Tibial nerve (tissue), 4 donors: ENCODE measurements around the gene PLCB1. TPM values are rescaled to one million over a fixed set of nuclear protein-coding genes. Genes with fewer than 3 reads are reported as not detected.
A peak's percentile ranks its signal among the peaks of the same experiment; 100 is the strongest.

Experiments used
- DNase-seq, 2 donors: peaks; one replicate each; pipeline ENCODE4 v3.0.0-alpha.2; 2019; ENCODE audit warnings: low spot score in 2 of 2
- H3K27ac ChIP-seq, 4 donors: fragments of 200-600 bp; sonication (generic) in 3 of 4; one replicate each; pipeline ENCODE4 v1.5.1; 2017 to 2019; ENCODE audit warnings: mild to moderate bottlenecking in 1 of 4
- H3K27me3 ChIP-seq, 2 donors: fragments of 200-600 bp; sonication (generic) in 1 of 2; one replicate each; pipeline versions ENCODE4 v1.5.1 to v1.6.0; 2017 to 2019
- H3K36me3 ChIP-seq, 3 donors: fragments of 200-600 bp; sonication (generic); one replicate each; pipeline ENCODE4 v1.5.1; 2018 to 2019
- H3K4me1 ChIP-seq, 4 donors: fragments of 200-600 bp; sonication (generic) in 3 of 4; one replicate each; pipeline ENCODE4 v1.5.1; 2017 to 2019
- H3K4me3 ChIP-seq, 4 donors: fragments of 200-600 bp; sonication (generic) in 3 of 4; one replicate each; pipeline ENCODE4 v1.5.1; 2017 to 2019; ENCODE audit warnings: mild to moderate bottlenecking in 1 of 4, moderate library complexity in 1 of 4
- H3K9me3 ChIP-seq, 4 donors: fragments of 200-600 bp; sonication (generic) in 3 of 4; one replicate each; pipeline ENCODE4 v1.5.1; 2017 to 2019
- EP300 ChIP-seq, 2 donors: sonication (generic); formaldehyde crosslinking; IDR thresholded peaks; one replicate each; pipeline ENCODE4 v1.6.1; 2017; ENCODE audit warnings: antibody characterized with exemption in 2 of 2, mild to moderate bottlenecking in 1 of 2
- POLR2A ChIP-seq, 2 donors: fragments of 450-650 bp; IDR thresholded peaks; one replicate each; pipeline ENCODE4 v1.6.1; 2017; ENCODE audit warnings: antibody characterized with exemption in 2 of 2, mild to moderate bottlenecking in 2 of 2, moderate library complexity in 2 of 2
- WGBS, 2 donors: methylation state at CpG; one replicate each; pipeline ENCODE4 v1.1.5; 2018; 5-methylcytosine and 5-hydroxymethylcytosine counted together
- total RNA-seq, 4 donors: library from RNA; depleted of rRNA; stranded (reverse); fragments of >200 nt; gene quantifications; one replicate each; pipeline ENCODE4 v1.1.0, GENCODE V29; 2016
- TF ChIP-seq, protein P1 (sequence below), 5 experiments: fragments of 200-600 bp in 3 of 5; fragments of 450-650 bp in 2 of 5; sonication (generic) in 3 of 5; IDR thresholded peaks; one replicate each; pipeline ENCODE4 v1.5.1; 2016 to 2019; ENCODE audit warnings: antibody characterized with exemption in 5 of 5, mild to moderate bottlenecking in 3 of 5, moderate library complexity in 2 of 5

The PLCB1 gene
- total RNA-seq, 4 donors from 2014 or later = 34.7 to 52.8 (median 39.2) TPM

DNA sequence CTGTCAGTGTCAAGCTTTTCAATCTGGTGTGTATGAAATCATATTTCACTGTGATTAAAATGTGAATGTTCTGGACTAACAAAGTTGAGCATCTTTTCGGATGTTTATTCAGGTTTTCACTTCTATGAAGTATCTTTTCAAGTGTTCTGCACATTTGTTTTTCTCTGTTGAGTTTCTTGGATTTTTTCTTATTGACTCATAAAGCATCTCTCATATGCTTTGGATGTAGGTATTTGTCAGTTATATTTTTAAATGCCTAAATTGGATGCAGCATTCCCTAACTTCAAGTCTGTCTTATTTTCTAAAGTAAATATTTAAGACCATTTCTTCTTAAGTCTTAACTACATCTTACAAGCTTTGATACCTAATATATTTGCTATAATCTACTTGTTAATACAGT, 398.0 kb downstream of the PLCB1 start:
- Histone ChIP-seq H3K27ac (no peak overlapping the region), H3K36me3 (no peaks in the 10 kb centered on the region), H3K27me3 (no peaks in the 10 kb centered on the region), H3K9me3 (no peaks in the 10 kb centered on the region), H3K4me3 (no peak overlapping the region), H3K4me1 (peaks cover 0 to 7% (median 0%) of the 10 kb centered on the region in 4 donors)
- TF ChIP-seq POLR2A (IDR thresholded peaks at IDR 0.05) (no peak), EP300 (IDR thresholded peaks at IDR 0.05) (no peak)
- TF ChIP-seq, protein P1, sequence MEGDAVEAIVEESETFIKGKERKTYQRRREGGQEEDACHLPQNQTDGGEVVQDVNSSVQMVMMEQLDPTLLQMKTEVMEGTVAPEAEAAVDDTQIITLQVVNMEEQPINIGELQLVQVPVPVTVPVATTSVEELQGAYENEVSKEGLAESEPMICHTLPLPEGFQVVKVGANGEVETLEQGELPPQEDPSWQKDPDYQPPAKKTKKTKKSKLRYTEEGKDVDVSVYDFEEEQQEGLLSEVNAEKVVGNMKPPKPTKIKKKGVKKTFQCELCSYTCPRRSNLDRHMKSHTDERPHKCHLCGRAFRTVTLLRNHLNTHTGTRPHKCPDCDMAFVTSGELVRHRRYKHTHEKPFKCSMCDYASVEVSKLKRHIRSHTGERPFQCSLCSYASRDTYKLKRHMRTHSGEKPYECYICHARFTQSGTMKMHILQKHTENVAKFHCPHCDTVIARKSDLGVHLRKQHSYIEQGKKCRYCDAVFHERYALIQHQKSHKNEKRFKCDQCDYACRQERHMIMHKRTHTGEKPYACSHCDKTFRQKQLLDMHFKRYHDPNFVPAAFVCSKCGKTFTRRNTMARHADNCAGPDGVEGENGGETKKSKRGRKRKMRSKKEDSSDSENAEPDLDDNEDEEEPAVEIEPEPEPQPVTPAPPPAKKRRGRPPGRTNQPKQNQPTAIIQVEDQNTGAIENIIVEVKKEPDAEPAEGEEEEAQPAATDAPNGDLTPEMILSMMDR (IDR thresholded peaks at IDR 0.05) = no peak
- WGBS, 2 donors = 78 to 87% methylated on average over 1 of the region's 1 CpG
- DNase-seq = no peak

DNA sequence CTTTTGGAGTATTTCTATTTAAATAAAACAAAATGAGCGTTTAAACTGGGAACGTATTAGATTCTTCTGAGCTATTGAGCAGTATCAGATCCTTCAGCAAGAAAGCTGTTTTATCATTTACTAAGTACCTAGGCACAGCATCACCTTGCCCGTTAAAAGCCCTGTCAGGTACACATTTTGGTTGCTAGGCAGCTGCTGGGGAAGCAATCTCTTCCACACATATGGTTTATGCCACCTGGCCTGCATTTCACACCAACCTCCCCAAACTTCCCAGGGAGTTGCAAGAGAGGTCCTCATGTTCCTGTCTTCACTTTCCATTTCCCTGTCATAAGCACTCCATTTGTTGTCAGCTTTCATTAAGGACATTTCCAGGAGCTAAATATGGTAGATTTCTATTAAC, 400.1 kb downstream of the PLCB1 start:
- Histone ChIP-seq H3K4me3 (no peak overlapping the region), H3K4me1 (peaks cover 0 to 7% (median 0%) of the 10 kb centered on the region in 4 donors), H3K27ac (no peak overlapping the region), H3K9me3 (no peaks in the 10 kb centered on the region), H3K36me3 (no peaks in the 10 kb centered on the region), H3K27me3 (no peaks in the 10 kb centered on the region)
- TF ChIP-seq POLR2A (IDR thresholded peaks at IDR 0.05) (no peak), EP300 (IDR thresholded peaks at IDR 0.05) (no peak)
- TF ChIP-seq, protein P1 (IDR thresholded peaks at IDR 0.05) = no peak
- WGBS, 2 donors = 80 to 94% methylated on average over 3 of the region's 3 CpGs
- no peak for DNase-seq

DNA sequence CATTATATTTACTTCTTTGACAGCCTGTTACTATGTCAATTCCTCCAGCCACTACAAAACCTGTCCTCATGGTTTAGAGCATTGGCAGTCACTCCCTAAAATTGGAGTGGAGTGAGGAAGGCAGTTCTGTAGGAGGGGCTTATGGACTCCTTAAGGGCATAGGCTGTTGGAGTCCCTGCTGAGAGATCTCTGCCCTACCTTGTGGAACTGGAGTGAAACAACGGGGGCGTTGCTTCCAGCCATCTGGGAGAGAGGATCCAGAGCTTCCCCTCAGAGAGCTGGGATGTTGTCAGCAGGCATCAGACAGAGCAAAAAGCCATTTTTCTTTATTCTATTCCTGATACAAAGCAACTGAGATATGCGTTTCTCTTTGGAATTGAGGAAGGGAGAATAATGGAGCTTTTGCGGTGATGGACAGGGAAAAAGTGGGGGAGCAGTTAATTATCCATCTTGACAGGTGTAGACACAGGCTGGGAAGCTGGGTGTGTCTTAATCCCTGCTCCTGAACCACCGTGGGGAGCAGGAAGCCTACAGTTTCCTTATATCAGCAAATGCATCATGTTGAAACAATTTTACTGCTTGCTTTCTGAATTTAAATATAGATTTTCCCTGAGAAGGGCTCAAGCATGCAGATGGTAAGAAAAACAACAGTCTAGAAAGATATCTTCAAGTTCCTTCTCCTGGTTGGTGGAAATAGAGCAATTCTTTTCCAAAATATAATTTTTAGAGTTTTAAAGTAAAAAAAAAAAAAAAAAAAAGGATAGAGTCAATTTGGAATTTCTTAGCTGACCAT, 402.5 kb downstream of the PLCB1 start:
- DNase-seq = no peak
- no peaks in the 10 kb centered on the region for H3K36me3 ChIP-seq
- H3K27me3 ChIP-seq = no peaks in the 10 kb centered on the region
- 62 to 72% methylated on average over 5 of the region's 5 CpGs for WGBS, 2 donors
- TF ChIP-seq, protein P1 (IDR thresholded peaks at IDR 0.05) = no peak
- no peak for TF ChIP-seq POLR2A (IDR thresholded peaks at IDR 0.05)
- no peak overlapping the region for H3K4me3 ChIP-seq
- peaks cover 0 to 7% (median 0%) of the 10 kb centered on the region in 4 donors for H3K4me1 ChIP-seq
- no peaks in the 10 kb centered on the region for H3K9me3 ChIP-seq
- no peak overlapping the region for H3K27ac ChIP-seq

DNA sequence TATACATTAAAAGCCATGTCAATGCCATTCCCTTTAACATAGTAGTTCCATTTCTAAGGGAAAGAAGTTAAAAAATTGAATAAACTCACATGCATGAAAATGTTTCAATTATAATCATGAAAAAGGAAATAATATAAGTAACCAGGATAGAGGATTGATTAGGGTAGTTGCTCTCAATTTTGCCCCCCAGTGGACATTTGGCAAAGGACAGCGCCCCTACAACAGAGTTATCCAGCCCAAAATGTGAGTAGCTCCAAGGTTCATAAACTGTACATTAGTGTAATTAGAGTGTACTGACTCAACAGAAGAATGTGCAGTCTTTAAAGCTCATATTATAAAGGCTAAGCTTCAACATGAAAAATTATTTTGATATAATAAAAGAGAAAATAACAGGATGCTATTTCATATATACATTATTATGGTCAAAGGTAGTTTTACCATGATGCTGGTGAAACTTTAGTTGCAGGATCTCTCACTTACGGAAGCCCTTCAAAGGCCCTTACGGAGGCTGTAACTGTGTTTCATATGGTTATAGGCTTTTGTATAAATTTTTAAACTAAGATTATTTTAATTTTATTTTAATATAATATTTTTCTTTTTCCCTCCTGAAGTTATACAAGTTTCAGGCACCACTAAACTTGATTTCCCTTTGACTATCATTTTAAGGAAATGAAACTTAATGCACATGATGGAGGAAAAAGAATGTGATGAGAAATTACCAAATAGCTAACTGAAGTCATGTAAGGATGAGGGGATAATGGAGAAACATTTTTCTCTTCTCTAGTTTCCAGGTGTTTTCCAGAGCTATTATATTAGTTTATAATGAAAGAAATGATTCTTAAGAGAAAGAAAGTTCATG, 403.6 kb downstream of the PLCB1 start:
- WGBS, 2 donors = 85 to 92% methylated on average over 3 of the region's 3 CpGs
- no peak overlapping the region for H3K27ac ChIP-seq
- no peak for TF ChIP-seq EP300 (IDR thresholded peaks at IDR 0.05)
- TF ChIP-seq, protein P1 (IDR thresholded peaks at IDR 0.05) = peak in 1 of 5 experiments; percentile 11
- DNase-seq = no peak
- H3K4me3 ChIP-seq = no peak overlapping the region
- no peaks in the 10 kb centered on the region for H3K9me3 ChIP-seq
- no peaks in the 10 kb centered on the region for H3K27me3 ChIP-seq
- H3K36me3 ChIP-seq = no peaks in the 10 kb centered on the region
- peaks cover 0 to 7% (median 0%) of the 10 kb centered on the region in 4 donors for H3K4me1 ChIP-seq

DNA sequence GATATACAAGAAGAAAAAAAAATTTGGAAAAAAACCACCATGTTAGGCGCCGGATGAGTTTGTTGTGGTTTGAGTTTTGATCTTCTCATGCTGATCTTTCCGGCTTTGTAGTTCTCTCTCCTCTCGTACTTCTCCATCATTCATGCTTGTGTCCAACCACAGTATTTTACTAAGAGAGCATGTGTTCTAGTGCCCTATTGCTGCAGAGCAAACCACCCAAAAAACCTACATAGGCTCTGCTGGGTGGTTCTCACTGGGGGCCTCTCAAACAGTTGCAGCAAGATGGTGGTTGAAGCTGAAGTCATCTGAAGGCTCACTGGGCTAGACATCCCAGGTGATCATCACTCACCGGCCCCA, 404.2 kb downstream of the PLCB1 start:
- no peak for DNase-seq
- WGBS, 2 donors = 90 to 92% methylated on average over 5 of the region's 5 CpGs
- TF ChIP-seq, protein P1 (IDR thresholded peaks at IDR 0.05) = no peak
- TF ChIP-seq EP300 (IDR thresholded peaks at IDR 0.05) = no peak
- no peak for TF ChIP-seq POLR2A (IDR thresholded peaks at IDR 0.05)
- Histone ChIP-seq H3K4me1 (peaks cover 0 to 7% (median 0%) of the 10 kb centered on the region in 4 donors), H3K36me3 (no peaks in the 10 kb centered on the region), H3K27ac (no peak overlapping the region), H3K9me3 (no peaks in the 10 kb centered on the region), H3K4me3 (no peak overlapping the region), H3K27me3 (no peaks in the 10 kb centered on the region)
